GM19023 (cell line): ENCODE results near the gene GPR31.
A peak's percentile ranks its signal among the peaks of the same experiment; 100 is the strongest.

Source experiments
- ATAC-seq: cut with Tn5 transposase; IDR thresholded peaks from one replicate; pipeline ENCODE4 v1.9.1; 2021; ENCODE audit warnings: mild to moderate bottlenecking, moderate library complexity; ENCODE audit not compliant: unreplicated experiment

Gene GPR31

DNA sequence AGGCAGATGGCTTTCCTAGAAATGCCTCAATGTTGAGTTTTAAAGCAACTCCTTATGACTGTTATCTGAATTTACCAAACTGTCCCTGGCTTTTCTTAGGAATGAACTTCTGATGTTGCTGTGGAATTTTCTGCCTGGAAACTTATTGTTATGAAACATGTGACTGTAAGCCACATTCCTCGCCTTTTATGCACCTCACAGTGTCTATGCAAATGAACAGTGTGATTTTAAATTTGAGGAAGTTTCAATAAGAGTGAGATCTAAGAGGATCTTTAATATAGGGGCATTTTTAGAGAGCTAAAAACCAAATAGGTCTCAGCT lies 37.2 kb downstream of the GPR31 start:
- ATAC-seq: no peak

DNA sequence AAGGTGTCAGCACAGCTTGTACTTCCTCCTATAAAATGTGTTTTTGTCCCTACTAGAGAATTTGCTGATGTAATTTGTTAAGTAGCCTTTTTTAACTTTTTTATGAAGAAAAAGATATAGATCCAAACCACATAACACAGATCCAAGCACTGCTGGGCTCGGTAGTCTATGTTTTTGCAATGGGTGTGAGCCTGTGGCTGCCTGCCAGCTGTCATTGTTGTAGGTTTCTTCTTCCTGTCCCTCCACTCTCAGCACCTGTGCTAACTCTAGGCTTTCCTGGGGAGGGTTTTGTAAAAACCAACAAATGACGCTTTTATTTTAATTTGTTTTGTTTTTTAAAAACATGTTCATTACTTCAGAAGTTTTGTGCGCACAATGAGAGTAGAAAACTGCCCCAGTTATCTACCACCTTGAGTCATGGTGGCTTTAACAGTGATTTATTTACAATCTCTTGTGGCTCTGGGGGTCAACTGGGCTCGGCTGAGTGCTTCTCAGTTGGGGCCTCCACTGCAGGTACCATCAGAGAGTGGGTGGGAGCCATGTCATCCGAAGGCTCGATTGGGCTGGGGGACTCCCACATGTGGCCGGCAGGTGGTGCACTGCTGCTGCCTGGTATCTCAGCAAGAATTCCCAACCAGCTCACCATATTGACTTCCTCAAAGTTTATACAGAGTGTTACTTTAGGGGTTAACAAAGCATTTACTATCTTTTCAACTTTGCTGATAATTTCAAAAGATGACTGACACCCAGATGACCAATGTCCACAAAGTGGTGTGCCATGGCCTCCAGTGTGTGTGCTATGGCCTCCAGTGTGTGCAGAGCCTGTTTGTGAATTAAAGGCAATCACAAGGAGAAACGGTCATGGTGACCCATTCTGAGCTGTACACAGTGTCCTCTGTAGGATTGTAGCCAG lies 37.9 kb downstream of the GPR31 start:
- no peak for ATAC-seq

DNA sequence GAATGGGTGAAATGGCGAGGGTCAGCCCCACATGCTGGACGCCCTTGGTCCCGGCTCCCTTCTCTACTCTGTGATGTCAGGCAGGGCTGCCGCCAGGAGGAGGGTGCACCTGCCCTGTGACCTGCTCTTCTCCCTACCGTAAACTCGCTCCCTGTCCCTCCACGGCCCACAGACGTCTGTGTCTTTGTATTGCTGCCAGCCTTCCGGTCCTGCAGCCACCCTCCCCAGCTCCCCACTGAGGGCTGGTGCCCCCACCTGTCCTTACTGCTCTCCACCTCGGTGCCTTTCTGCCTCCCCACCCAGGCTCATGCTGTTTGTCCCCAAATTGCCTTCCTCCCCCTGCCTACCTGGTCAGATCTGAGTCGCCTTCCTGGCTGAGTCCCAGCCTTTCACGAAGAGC lies 38.9 kb downstream of the GPR31 start:
- ATAC-seq: no peak

DNA sequence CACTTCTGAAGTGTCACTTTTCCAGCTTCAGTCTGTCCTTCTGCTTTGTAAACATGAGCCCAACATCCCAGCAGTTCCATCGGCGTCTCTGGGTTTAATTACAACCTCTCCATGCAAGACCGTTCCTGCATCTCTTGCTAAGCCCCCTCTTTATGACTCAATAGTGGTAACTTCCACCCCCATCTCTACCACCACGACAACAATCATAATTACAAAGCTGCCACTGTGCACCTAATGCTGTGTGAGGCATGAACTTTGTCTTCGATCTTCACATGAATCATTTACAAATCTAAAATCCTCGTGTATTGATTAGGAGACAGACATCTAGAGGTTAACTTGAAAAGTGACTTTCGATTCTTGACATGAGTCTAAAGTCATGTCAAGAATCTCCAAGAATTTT lies 39.8 kb downstream of the GPR31 start:
- no peak for ATAC-seq

DNA sequence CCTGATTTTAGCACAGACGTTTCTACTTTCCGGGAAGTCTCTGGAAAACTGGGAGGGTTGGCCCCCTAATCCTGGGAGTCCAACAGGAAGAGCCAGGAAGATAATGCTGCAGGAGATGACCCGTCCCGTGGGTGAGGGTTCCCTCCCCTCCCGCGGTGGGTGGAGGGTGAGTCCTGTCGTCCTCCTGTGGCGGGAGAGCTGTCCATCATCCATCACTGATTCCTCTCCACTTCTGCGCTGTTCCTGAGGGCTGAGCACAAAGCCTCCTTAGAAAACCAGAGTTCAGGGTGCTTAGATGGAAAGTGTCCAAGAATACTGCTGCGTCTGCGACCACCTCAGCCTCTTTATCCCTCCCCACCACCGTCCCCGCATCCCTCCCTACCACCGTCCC lies 40.9 kb downstream of the GPR31 start:
- no peak for ATAC-seq

DNA sequence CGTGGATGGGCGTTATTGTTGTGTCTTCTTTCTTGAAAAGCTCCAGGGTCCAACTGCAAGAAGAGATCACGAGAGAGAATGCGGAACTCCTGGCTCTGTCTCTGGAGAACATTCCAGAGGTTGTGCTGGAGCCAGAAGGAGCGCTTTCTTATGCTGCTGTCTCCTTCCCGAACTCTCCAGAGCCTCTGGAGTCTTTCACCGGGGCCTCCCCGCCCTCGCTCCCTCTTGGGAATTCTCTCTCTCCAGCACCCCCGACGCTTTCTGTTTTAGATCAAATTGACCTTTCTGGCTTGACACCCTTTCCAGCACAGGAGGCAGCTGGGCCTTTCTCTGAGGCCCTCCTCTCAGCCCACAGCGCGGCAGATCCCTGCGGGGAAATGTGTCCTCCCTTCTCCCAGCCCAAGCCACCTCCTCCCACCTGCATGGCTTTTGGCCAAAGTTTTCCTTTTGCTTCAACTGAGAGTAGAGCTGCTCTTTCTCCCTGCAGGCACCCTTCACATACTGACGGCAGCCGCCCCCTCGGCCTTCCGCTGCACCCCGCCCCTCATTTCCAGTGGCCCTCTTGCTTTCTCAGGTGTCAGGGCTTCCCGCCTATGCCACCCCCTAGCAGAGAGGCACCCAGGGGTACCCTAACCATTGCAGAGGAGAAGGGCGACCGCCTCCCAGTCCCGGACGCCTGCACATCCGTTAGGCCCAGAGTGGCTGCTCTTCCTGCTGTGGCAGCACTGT lies 41.5 kb downstream of the GPR31 start:
- ATAC-seq: no peak

DNA sequence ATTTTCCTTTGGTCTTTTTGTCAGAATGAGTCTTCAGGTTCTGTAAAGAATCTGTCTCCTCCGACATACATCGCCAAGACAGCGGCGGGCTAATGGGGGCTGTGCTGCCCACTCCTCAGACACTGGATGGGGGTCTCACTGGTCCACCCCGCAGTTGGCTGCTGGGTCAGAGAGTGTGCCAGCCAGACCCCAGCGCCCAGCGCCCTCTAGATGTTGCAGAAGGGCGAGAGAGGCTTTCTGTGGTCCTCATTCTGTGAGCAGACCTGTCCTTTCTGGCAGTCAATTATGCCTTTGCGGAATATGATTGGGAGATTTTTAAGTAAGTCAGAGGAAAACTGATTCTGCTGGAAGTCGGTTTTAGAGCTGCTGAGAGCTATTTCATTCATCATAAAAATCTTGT lies 42.7 kb downstream of the GPR31 start:
- no peak for ATAC-seq

DNA sequence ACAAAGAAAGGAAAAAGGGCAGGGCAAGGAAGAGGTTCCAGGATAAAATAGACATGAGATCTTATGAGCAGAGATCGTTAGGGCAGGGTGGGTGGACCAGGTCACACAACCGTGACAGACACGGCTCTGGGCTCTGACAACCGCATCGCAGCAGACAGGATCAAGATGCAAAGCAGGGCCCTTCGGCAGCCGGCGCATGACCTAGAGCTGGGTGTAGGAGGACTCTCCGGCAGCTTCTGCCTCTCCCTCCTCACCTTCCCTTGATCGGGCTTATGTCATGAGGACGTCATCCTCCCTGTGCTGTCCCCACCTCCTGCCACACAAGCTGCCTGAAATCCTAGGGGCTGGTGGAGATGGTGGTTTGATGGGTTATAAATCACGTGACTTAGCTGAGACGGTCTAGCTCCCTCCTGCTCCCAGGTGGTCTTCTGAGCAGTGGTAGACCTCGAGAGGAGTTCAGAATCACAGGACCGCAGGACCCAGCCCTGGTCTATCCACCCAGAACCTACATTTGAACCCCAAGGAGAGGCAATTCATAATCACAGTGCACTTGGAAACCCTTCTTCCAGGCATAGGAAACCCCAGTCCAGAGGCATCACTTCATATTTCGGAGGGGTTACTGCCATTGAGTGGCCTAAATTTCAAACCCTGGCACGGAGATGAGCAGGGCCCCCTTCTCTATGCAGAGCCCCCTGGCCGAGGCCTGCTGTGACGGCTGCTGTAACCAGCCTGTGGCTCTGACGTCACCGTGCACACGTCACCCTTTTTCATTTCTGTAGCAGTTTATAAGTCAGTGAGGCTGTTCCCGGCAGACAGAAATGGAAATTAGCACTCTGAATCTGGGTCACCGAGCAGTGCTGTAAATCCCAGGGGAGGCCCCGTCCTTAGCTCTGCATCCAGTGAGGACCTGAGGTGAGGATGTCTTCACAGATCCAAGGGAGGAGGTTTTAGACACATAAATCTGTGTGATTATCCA lies 43.6 kb downstream of the GPR31 start:
- ATAC-seq: peak; percentile 88

DNA sequence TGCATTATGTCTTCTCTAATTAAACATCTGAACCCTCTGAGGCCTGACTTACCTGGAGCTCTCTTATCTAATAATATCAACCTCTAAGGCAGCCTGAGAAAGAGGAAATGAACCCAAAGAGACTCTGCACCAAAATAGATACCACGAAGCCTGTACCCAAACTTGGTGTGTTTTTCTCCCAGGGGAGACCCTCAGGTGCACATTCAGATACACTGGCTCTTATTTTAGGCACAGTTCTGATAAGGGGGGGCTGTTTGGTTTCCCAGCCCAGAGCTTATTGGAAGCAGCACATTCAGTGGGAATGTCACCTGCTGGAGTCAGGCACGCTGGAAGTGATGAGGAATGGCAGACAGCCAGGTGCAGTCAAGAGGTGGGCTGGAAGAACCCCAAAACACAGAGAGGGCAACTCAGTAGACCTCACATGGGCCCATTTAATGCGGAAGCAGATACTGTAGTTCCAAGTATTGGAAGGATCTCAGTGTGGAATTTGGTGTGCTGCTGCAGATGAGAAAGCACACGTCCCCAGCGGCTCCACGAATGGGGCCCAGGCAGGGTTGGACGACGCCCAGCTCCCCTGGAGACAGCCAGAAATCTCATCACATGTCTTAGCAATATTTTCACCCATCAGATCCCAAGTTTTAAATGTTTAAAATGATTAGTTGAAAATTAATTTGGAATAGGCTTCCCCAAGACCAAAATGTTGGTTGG lies 44.6 kb downstream of the GPR31 start:
- ATAC-seq: peak; percentile 43

DNA sequence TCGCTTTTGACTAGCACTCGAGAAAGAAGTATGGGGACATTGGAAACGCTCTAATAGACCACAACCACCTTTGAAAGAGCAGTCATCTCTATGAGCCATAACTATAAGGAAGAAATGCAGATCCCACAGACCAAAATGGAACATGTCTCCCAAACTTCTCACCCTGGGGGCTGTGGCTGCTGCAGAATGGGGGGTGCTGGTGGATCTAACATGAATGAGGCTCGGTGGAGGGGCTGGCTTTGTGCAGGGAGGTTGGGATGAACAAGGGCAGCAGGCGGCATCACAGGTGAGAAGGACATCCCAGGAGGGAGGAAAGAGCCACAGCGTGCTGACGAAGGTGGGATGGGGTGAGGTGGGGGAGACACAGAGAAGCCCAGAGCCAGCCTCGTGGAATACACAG lies 45.4 kb downstream of the GPR31 start:
- no peak for ATAC-seq

DNA sequence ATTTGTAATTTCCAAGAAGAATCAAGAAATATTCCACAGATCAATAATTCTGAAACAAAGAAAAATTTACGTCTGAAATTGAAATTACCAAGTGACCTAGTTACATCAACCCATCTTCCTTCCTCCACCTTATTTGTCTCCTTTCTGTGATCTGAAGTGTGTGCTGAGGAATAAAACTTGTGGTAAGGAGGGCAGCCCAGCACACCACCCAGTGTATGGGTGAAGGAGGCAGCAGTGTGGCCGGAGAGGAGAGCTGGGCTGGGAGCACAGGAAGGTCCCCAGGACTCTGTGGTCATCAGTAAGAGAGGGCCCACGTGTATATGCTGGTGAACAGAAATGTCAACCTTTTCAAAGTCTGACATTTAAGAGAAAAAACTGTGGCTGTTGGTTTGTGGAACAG lies 46.2 kb downstream of the GPR31 start:
- ATAC-seq: no peak

DNA sequence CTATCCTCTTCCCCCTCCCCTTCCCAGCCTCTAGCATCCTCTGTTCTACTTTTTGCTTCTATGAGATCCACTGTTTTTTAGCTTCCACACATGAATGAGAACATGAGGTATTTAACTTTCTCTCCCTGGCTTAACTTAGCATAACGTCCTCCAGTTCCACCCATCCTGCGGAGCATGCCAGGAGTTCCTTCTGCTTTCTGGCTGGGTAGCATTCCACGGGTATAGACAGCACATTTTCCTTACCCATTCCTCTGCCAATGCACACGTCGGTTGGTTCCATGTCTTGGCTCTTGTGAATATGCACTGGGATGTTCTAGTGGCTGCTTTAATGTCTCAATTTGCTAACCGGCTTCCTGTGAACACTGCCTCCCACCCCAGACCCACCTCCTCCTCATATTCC lies 48.1 kb downstream of the GPR31 start:
- ATAC-seq: no peak

DNA sequence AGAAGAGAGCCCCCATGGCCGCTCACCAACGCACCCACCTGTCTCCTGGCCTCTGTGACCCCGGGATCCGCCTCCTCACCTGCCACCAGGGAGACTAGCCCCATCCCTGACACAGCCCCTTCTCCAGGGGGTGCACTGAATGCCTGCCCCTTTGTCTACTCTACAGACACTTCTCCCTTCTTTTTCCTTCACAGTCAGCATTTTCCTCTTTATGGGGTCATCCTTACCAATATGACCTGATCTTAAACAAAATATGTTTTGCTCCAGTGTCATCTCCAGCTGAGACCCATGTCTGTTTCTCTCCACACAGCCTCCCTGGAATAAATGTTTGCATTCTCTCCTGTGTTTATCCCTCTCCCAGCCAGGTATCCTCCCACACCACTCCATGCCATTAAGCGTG lies 49.5 kb downstream of the GPR31 start:
- ATAC-seq: no peak

DNA sequence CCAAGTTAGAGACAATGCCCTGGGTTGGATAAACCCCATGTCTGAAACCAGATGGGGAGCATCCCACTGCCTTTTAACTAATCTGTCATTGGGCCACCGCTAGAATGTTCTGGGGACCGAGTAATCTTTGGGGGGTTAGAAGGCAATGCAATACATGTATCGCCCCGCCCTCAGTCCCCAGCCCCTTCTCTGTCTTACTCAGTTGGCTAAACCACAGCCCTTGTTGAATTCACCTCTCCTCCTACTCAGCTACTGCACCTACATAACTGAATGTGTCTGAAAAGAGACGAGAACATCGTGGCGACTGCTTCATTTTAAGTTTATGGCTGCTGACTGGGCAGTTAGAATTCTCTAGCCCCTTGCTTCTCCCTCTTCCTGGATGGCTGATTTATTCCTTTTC lies 50.0 kb downstream of the GPR31 start:
- ATAC-seq: no peak

DNA sequence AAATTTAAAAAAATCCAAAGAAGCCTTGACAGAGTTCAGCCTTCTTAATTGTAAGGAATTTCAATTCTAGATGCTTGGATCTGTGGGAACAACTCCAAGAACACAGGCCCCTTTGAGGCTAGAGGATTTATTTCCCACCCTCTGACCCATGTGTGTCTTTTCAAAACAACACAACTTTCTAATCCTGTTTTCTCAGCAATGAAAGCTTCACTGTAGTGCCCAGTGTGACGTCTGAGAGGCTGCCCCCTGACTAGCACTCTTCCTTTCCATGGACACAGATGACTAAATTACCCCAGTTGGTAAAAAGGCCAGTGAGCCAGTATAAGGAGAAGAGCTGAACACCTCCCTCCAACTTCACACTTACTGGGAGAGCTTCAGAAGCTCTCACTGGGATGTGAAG lies 51.4 kb downstream of the GPR31 start:
- ATAC-seq: no peak
